ENCODE measurements around the gene PUDP. TPM values are rescaled to one million over a fixed set of nuclear protein-coding genes. Genes with fewer than 3 reads are reported as not detected.

Gene PUDP
- polyA plus RNA-seq, 2 donors: 3.2 to 8.8 TPM

- Histone ChIP-seq H3K27me3 (ENCODE audit: control insufficient read depth in 1 of 2, insufficient read depth in 2 of 2, low read length in 2 of 2) (no peaks in the 10 kb centered on the region), H3K36me3 (ENCODE audit: control insufficient read depth in 2 of 2, insufficient read depth in 2 of 2, low read length in 1 of 2) (peaks cover 0 to 2% of the 10 kb centered on the region in 2 donors), H3K27ac (ENCODE audit: low read depth in 2 of 2, low read length in 1 of 2) (no peak overlapping the region), H3K4me1 (ENCODE audit: control insufficient read depth in 2 of 2, insufficient read depth in 2 of 2, low read length in 1 of 2) (peaks cover 2 to 7% of the 10 kb centered on the region in 2 donors), H3K9me3 (ENCODE audit: control insufficient read depth in 2 of 2, insufficient read depth in 1 of 2, low read depth in 1 of 2, low read length in 1 of 2) (no peaks in the 10 kb centered on the region), H3K4me3 (ENCODE audit: low read depth in 1 of 2, low read length in 2 of 2) (no peak overlapping the region)
- WGBS, 2 donors: 97% methylated on average over 7 of the region's 7 CpGs
These were observed 35.9 kb downstream of the PUDP start for GRCh38 chrX:7112071-7112470.

DNA sequence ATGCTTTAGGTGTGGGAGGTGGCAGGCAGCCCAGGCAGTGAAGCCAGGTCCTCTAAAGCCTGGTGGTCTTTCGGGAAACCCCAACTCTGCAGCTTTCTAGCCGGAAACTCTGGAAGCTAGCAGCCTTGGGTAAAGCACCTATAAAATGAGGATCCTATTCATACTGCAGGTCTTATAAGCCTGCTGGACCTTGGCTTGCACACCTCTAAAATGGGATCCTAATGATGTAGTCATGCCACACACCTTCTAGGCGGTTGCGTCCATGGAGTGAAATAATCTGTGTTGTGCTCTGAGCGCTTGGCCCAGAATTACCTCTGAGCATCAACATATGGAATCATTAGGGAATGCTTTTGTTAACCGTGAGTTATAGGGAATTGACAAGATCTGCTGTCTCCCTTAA lies 36.4 kb downstream of the PUDP start:
- Histone ChIP-seq H3K27me3 (ENCODE audit: control insufficient read depth in 1 of 2, insufficient read depth in 2 of 2, low read length in 2 of 2) (no peaks in the 10 kb centered on the region), H3K36me3 (ENCODE audit: control insufficient read depth in 2 of 2, insufficient read depth in 2 of 2, low read length in 1 of 2) (peaks cover 0 to 2% of the 10 kb centered on the region in 2 donors), H3K9me3 (ENCODE audit: control insufficient read depth in 2 of 2, insufficient read depth in 1 of 2, low read depth in 1 of 2, low read length in 1 of 2) (no peaks in the 10 kb centered on the region), H3K27ac (ENCODE audit: low read depth in 2 of 2, low read length in 1 of 2) (no peak overlapping the region), H3K4me1 (ENCODE audit: control insufficient read depth in 2 of 2, insufficient read depth in 2 of 2, low read length in 1 of 2) (peaks cover 0 to 7% of the 10 kb centered on the region in 2 donors), H3K4me3 (ENCODE audit: low read depth in 1 of 2, low read length in 2 of 2) (no peak overlapping the region)
- 99% methylated on average over 6 of the region's 6 CpGs for WGBS, 2 donors

- H3K4me3 ChIP-seq (ENCODE audit: low read depth in 1 of 2, low read length in 2 of 2): no peak overlapping the region
- 64 to 67% methylated on average over 5 of the region's 5 CpGs for WGBS, 2 donors
- H3K27me3 ChIP-seq (ENCODE audit: control insufficient read depth in 1 of 2, insufficient read depth in 2 of 2, low read length in 2 of 2): no peaks in the 10 kb centered on the region
- H3K36me3 ChIP-seq (ENCODE audit: control insufficient read depth in 2 of 2, insufficient read depth in 2 of 2, low read length in 1 of 2): peaks cover 0 to 2% of the 10 kb centered on the region in 2 donors
- peaks cover 3 to 7% of the 10 kb centered on the region in 2 donors for H3K4me1 ChIP-seq (ENCODE audit: control insufficient read depth in 2 of 2, insufficient read depth in 2 of 2, low read length in 1 of 2)
- no peaks in the 10 kb centered on the region for H3K9me3 ChIP-seq (ENCODE audit: control insufficient read depth in 2 of 2, insufficient read depth in 1 of 2, low read depth in 1 of 2, low read length in 1 of 2)
- H3K27ac ChIP-seq (ENCODE audit: low read depth in 2 of 2, low read length in 1 of 2): no peak overlapping the region
These were observed 37.1 kb downstream of the PUDP start for GRCh38 chrX:7110821-7111276.

GRCh38 chrX:7109838-7110793 lies 37.8 kb downstream of the PUDP start:
- WGBS, 2 donors: 78 to 87% methylated on average over 12 of the region's 12 CpGs
- Histone ChIP-seq H3K4me3 (ENCODE audit: low read depth in 1 of 2, low read length in 2 of 2) (no peak overlapping the region), H3K27ac (ENCODE audit: low read depth in 2 of 2, low read length in 1 of 2) (no peak overlapping the region), H3K4me1 (ENCODE audit: control insufficient read depth in 2 of 2, insufficient read depth in 2 of 2, low read length in 1 of 2) (peaks cover 3 to 7% of the 10 kb centered on the region in 2 donors), H3K9me3 (ENCODE audit: control insufficient read depth in 2 of 2, insufficient read depth in 1 of 2, low read depth in 1 of 2, low read length in 1 of 2) (no peaks in the 10 kb centered on the region), H3K27me3 (ENCODE audit: control insufficient read depth in 1 of 2, insufficient read depth in 2 of 2, low read length in 2 of 2) (no peaks in the 10 kb centered on the region), H3K36me3 (ENCODE audit: control insufficient read depth in 2 of 2, insufficient read depth in 2 of 2, low read length in 1 of 2) (peaks cover 0 to 2% of the 10 kb centered on the region in 2 donors)

- Histone ChIP-seq H3K4me3 (ENCODE audit: low read depth in 1 of 2, low read length in 2 of 2) (no peak overlapping the region), H3K27ac (ENCODE audit: low read depth in 2 of 2, low read length in 1 of 2) (peak overlapping the region; percentile 40 to 47)
- WGBS, 2 donors: 17 to 60% methylated on average over 11 of the region's 11 CpGs
These were observed 38.9 kb downstream of the PUDP start for GRCh38 chrX:7109049-7109531.

GRCh38 chrX:7108030-7108429 lies 39.9 kb downstream of the PUDP start:
- Histone ChIP-seq H3K4me3 (ENCODE audit: low read depth in 1 of 2, low read length in 2 of 2) (no peak overlapping the region), H3K36me3 (ENCODE audit: control insufficient read depth in 2 of 2, insufficient read depth in 2 of 2, low read length in 1 of 2) (peaks cover 0 to 2% of the 10 kb centered on the region in 2 donors), H3K27ac (ENCODE audit: low read depth in 2 of 2, low read length in 1 of 2) (no peak overlapping the region), H3K4me1 (ENCODE audit: control insufficient read depth in 2 of 2, insufficient read depth in 2 of 2, low read length in 1 of 2) (peaks cover 3 to 7% of the 10 kb centered on the region in 2 donors), H3K27me3 (ENCODE audit: control insufficient read depth in 1 of 2, insufficient read depth in 2 of 2, low read length in 2 of 2) (no peaks in the 10 kb centered on the region), H3K9me3 (ENCODE audit: control insufficient read depth in 2 of 2, insufficient read depth in 1 of 2, low read depth in 1 of 2, low read length in 1 of 2) (no peaks in the 10 kb centered on the region)
- 94 to 99% methylated on average over 5 of the region's 5 CpGs for WGBS, 2 donors

More at GRCh38 chrX:7109049-7109531, 38.9 kb downstream of the PUDP start:
- Histone ChIP-seq H3K36me3 (ENCODE audit: control insufficient read depth in 2 of 2, insufficient read depth in 2 of 2, low read length in 1 of 2) (peaks cover 0 to 2% of the 10 kb centered on the region in 2 donors), H3K27me3 (ENCODE audit: control insufficient read depth in 1 of 2, insufficient read depth in 2 of 2, low read length in 2 of 2) (no peaks in the 10 kb centered on the region), H3K4me1 (ENCODE audit: control insufficient read depth in 2 of 2, insufficient read depth in 2 of 2, low read length in 1 of 2) (peaks cover 3 to 7% of the 10 kb centered on the region in 2 donors), H3K9me3 (ENCODE audit: control insufficient read depth in 2 of 2, insufficient read depth in 1 of 2, low read depth in 1 of 2, low read length in 1 of 2) (no peaks in the 10 kb centered on the region)

DNA sequence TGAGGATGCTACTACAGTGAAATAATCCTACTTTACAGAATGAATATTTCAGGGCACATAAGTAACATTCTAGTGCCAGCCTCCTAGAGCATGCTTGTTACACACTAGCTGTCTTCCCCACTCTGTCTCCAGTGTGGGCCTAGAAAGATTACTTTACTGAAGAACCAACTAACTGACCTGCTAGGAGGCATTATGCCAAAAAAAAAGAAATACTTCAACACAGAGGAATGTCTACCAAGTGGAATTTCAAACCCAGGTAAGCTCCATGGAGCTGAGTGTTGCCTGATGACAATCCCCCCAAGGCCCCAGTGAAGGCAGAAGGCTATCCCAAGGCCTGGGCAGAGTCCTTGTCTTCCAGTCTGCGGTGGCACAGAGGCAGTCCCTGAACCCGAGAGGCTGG lies 41.3 kb downstream of the PUDP start:
- Histone ChIP-seq H3K36me3 (ENCODE audit: control insufficient read depth in 2 of 2, insufficient read depth in 2 of 2, low read length in 1 of 2) (peaks cover 0 to 2% of the 10 kb centered on the region in 2 donors), H3K4me1 (ENCODE audit: control insufficient read depth in 2 of 2, insufficient read depth in 2 of 2, low read length in 1 of 2) (peaks cover 3 to 7% of the 10 kb centered on the region in 2 donors), H3K4me3 (ENCODE audit: low read depth in 1 of 2, low read length in 2 of 2) (no peak overlapping the region), H3K27ac (ENCODE audit: low read depth in 2 of 2, low read length in 1 of 2) (no peak overlapping the region), H3K27me3 (ENCODE audit: control insufficient read depth in 1 of 2, insufficient read depth in 2 of 2, low read length in 2 of 2) (no peaks in the 10 kb centered on the region), H3K9me3 (ENCODE audit: control insufficient read depth in 2 of 2, insufficient read depth in 1 of 2, low read depth in 1 of 2, low read length in 1 of 2) (no peaks in the 10 kb centered on the region)
- 93 to 95% methylated on average over 2 of the region's 2 CpGs for WGBS, 2 donors

DNA sequence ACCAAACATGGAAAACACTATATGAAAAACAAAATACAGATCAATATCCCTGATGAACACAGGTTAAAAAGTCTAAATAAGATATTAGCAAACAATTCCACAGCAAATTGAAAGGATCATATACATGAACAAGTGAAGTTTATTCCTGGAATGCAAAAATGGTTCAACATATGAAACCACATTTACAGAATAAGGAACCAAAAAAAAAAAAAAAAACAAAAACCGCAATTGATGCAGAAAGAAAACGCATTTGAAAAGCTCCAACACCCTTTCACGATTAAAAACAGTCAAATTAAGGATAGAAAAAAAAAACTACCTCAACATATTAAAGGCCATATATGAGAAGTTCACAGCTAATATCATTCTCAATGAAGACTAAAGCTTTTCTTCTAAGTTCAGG lies 45.8 kb downstream of the PUDP start:
- no peaks in the 10 kb centered on the region for H3K27me3 ChIP-seq (ENCODE audit: control insufficient read depth in 1 of 2, insufficient read depth in 2 of 2, low read length in 2 of 2)
- 91 to 92% methylated on average over 3 of the region's 3 CpGs for WGBS, 2 donors
- no peak overlapping the region for H3K4me3 ChIP-seq (ENCODE audit: low read depth in 1 of 2, low read length in 2 of 2)
- H3K9me3 ChIP-seq (ENCODE audit: control insufficient read depth in 2 of 2, insufficient read depth in 1 of 2, low read depth in 1 of 2, low read length in 1 of 2): no peaks in the 10 kb centered on the region
- peaks cover 0 to 3% of the 10 kb centered on the region in 2 donors for H3K4me1 ChIP-seq (ENCODE audit: control insufficient read depth in 2 of 2, insufficient read depth in 2 of 2, low read length in 1 of 2)
- no peaks in the 10 kb centered on the region for H3K36me3 ChIP-seq (ENCODE audit: control insufficient read depth in 2 of 2, insufficient read depth in 2 of 2, low read length in 1 of 2)
- no peak overlapping the region for H3K27ac ChIP-seq (ENCODE audit: low read depth in 2 of 2, low read length in 1 of 2)

GRCh38 chrX:7100022-7100421 lies 47.9 kb downstream of the PUDP start:
- 95 to 96% methylated on average over 6 to 7 of the region's 7 CpGs for WGBS, 2 donors
- no peaks in the 10 kb centered on the region for H3K27me3 ChIP-seq (ENCODE audit: control insufficient read depth in 1 of 2, insufficient read depth in 2 of 2, low read length in 2 of 2)
- H3K36me3 ChIP-seq (ENCODE audit: control insufficient read depth in 2 of 2, insufficient read depth in 2 of 2, low read length in 1 of 2): peaks cover 0 to 3% of the 10 kb centered on the region in 2 donors
- H3K27ac ChIP-seq (ENCODE audit: low read depth in 2 of 2, low read length in 1 of 2): no peak overlapping the region
- H3K4me3 ChIP-seq (ENCODE audit: low read depth in 1 of 2, low read length in 2 of 2): no peak overlapping the region
- no peaks in the 10 kb centered on the region for H3K4me1 ChIP-seq (ENCODE audit: control insufficient read depth in 2 of 2, insufficient read depth in 2 of 2, low read length in 1 of 2)
- no peaks in the 10 kb centered on the region for H3K9me3 ChIP-seq (ENCODE audit: control insufficient read depth in 2 of 2, insufficient read depth in 1 of 2, low read depth in 1 of 2, low read length in 1 of 2)

Data from esophagus (tissue), 2 donors.